GM23248 (cell line): ENCODE results near the gene CES2. TPM values are rescaled to one million over a fixed set of nuclear protein-coding genes. Genes with fewer than 3 reads are reported as not detected.

ENCODE experiments used
- DNase-seq: peaks from one replicate; pipeline ENCODE4 v3.0.0-alpha.2; 2015
- H2AFZ ChIP-seq: fragments of 200-600 bp; sonication (generic); 2 replicates; pipeline ENCODE4 v1.6.1; 2016; ENCODE audit warnings: antibody characterized with exemption
- H3F3A ChIP-seq: fragments of 200-600 bp; sonication (generic); 2 replicates; pipeline ENCODE4 v1.6.1; 2016; ENCODE audit warnings: mild to moderate bottlenecking, antibody characterized with exemption, mixed run types; ENCODE audit not compliant: insufficient read depth
- H3K27ac ChIP-seq: fragments of 200-600 bp; sonication (generic); 2 replicates; pipeline ENCODE4 v1.5.1; 2016; ENCODE audit warnings: mild to moderate bottlenecking
- H3K27me3 ChIP-seq: fragments of 200-600 bp; sonication (generic); replicated peaks from 2 replicates; pipeline ENCODE4 v1.6.1; 2016; ENCODE audit warnings: mild to moderate bottlenecking; ENCODE audit not compliant: insufficient read depth
- H3K36me3 ChIP-seq: fragments of 200-600 bp; sonication (generic); 2 replicates; pipeline ENCODE4 v1.6.1; 2016; ENCODE audit warnings: low read depth, mild to moderate bottlenecking
- H3K4me1 ChIP-seq: fragments of 200-600 bp; sonication (generic); 2 replicates; pipeline ENCODE4 v1.6.1; 2016; ENCODE audit warnings: mild to moderate bottlenecking; ENCODE audit not compliant: insufficient read depth
- H3K4me2 ChIP-seq: fragments of 200-600 bp; sonication (generic); one replicate; pipeline ENCODE4 v1.6.1; 2016; ENCODE audit warnings: mild to moderate bottlenecking; ENCODE audit not compliant: unreplicated experiment
- H3K4me3 ChIP-seq: fragments of 200-600 bp; sonication (generic); 2 replicates; pipeline ENCODE4 v1.5.1; 2016; ENCODE audit warnings: mild to moderate bottlenecking
- H3K79me2 ChIP-seq: fragments of 200-600 bp; sonication (generic); 2 replicates; pipeline ENCODE4 v1.6.1; 2016; ENCODE audit warnings: mild to moderate bottlenecking; ENCODE audit not compliant: insufficient read depth
- H3K9ac ChIP-seq: fragments of 200-600 bp; sonication (generic); 2 replicates; pipeline ENCODE4 v1.6.1; 2016; ENCODE audit warnings: mild to moderate bottlenecking
- H3K9me2 ChIP-seq: fragments of 200-600 bp; sonication (generic); 2 replicates; pipeline ENCODE4 v1.6.1; 2016; ENCODE audit warnings: mixed run types, mild to moderate bottlenecking, moderate library complexity; ENCODE audit not compliant: insufficient read depth
- H3K9me3 ChIP-seq: fragments of 200-600 bp; sonication (generic); one replicate; pipeline ENCODE4 v1.6.1; 2017; ENCODE audit warnings: low read depth
- H4K20me1 ChIP-seq: fragments of 200-600 bp; sonication (generic); 2 replicates; pipeline ENCODE4 v1.6.0; 2016; ENCODE audit not compliant: insufficient read depth
- EZH2 ChIP-seq: fragments of 200-600 bp; sonication (generic); IDR thresholded peaks from 2 replicates; pipeline ENCODE4 v1.6.1; 2018; ENCODE audit warnings: antibody characterized with exemption, mild to moderate bottlenecking; ENCODE audit not compliant: insufficient read depth, poor library complexity, severe bottlenecking
- EZH2phosphoT487 ChIP-seq: fragments of 200-600 bp; sonication (generic); IDR thresholded peaks from 2 replicates; pipeline ENCODE4 v1.6.1; 2018; ENCODE audit warnings: antibody characterized with exemption, moderate library complexity, mild to moderate bottlenecking, low read depth; ENCODE audit not compliant: insufficient read depth
- WGBS, 2 experiments: methylation state at CpG; one replicate each; pipeline ENCODE4 v1.1.6; 2015 to 2017; ENCODE audit warnings: low lambda C conversion rate in 2 of 2, low coverage in 1 of 2; ENCODE audit errors: missing lambda C conversion rate in 2 of 2; 5-methylcytosine and 5-hydroxymethylcytosine counted together
- in situ Hi-C: fragments of 300-500 bp; cut with MboI; formaldehyde crosslinking; loops from 2 replicates; pipeline ENCODE4 v1.15.0; 2020
- polyA plus RNA-seq: library from polyadenylated mRNA; unstranded; fragments of >200 nt; fragmentation: Nextera tagmentation; extraction: Ambion mirVana; gene quantifications from 2 replicates; pipeline ENCODE4 v1.2.1, GENCODE V29; 2016
- total RNA-seq: library from RNA; depleted of rRNA; stranded (reverse); fragments of >200 nt; shearing (Covaris generic); gene quantifications from 2 replicates; pipeline ENCODE4 v1.2.3, GENCODE V29; 2014

The CES2 gene
- total and polyA plus RNA-seq, 2 experiments from 2014 or later = 32.3 to 37.6 TPM

- in situ Hi-C loops = no loop called here
- peaks cover 48% of the 10 kb centered on the region for H3K79me2 ChIP-seq
Measured at GRCh38 chr16:66936889-66937554, 1.7 kb downstream of the CES2 start.

GRCh38 chr16:66937725-66938337 lies 2.5 kb downstream of the CES2 start:
- peaks cover 11% of the 10 kb centered on the region; the same call in 1 of the 2 replicates for H3K4me1 ChIP-seq
- in situ Hi-C loops = no loop called here
- H3K4me3 ChIP-seq = no peak overlapping the region
- no peaks in the 10 kb centered on the region for H3F3A ChIP-seq
- no peak overlapping the region for H3K4me2 ChIP-seq
- H4K20me1 ChIP-seq = no peaks in the 10 kb centered on the region; the same call in 1 of the 2 replicates
- no peak overlapping the region for H2AFZ ChIP-seq
- no peak for DNase-seq
- peaks cover 47% of the 10 kb centered on the region for H3K79me2 ChIP-seq
- no peaks in the 10 kb centered on the region for H3K9me2 ChIP-seq
- TF ChIP-seq EZH2phosphoT487 (no peak), EZH2 (no peak)
- no peaks in the 10 kb centered on the region for H3K27me3 ChIP-seq
- peaks cover 7% of the 10 kb centered on the region; the same call in 1 of the 2 replicates for H3K36me3 ChIP-seq
- no peak overlapping the region for H3K9ac ChIP-seq
- no peak overlapping the region for H3K27ac ChIP-seq
- 92 to 99% methylated on average over 10 of the region's 10 CpGs for WGBS, 2 experiments
- no peaks in the 10 kb centered on the region for H3K9me3 ChIP-seq

More at GRCh38 chr16:66936889-66937554, 1.7 kb downstream of the CES2 start:
- Histone ChIP-seq H3F3A (no peaks in the 10 kb centered on the region), H3K9me3 (no peaks in the 10 kb centered on the region), H3K9ac (no peak overlapping the region), H3K36me3 (peaks cover 6% of the 10 kb centered on the region; the same call in 1 of the 2 replicates), H3K4me1 (peaks cover 14% of the 10 kb centered on the region; the same call in 1 of the 2 replicates), H3K4me2 (no peak overlapping the region), H3K27ac (no peak overlapping the region), H3K4me3 (no peak overlapping the region), H3K9me2 (no peaks in the 10 kb centered on the region), H2AFZ (no peak overlapping the region), H3K27me3 (no peaks in the 10 kb centered on the region), H4K20me1 (no peaks in the 10 kb centered on the region; the same call in 1 of the 2 replicates)
- 89 to 93% methylated on average over 4 of the region's 4 CpGs for WGBS, 2 experiments
- TF ChIP-seq EZH2 = no peak
- DNase-seq = no peak

GRCh38 chr16:66939366-66939765 lies 4.0 kb downstream of the CES2 start:
- Histone ChIP-seq H2AFZ (no peak overlapping the region), H3K79me2 (peaks cover 34% of the 10 kb centered on the region), H3K27ac (no peak overlapping the region), H3K27me3 (no peaks in the 10 kb centered on the region), H3K4me2 (no peak overlapping the region), H3K4me3 (no peak overlapping the region), H3K9ac (no peak overlapping the region), H4K20me1 (no peaks in the 10 kb centered on the region; the same call in 1 of the 2 replicates), H3F3A (no peaks in the 10 kb centered on the region), H3K9me2 (no peaks in the 10 kb centered on the region), H3K4me1 (0 out of 2 replicates have a peak, but pooled peaks cover 3% of the 10 kb centered on the region), H3K36me3 (peaks cover 7% of the 10 kb centered on the region; the same call in 1 of the 2 replicates), H3K9me3 (no peaks in the 10 kb centered on the region)
- DNase-seq = no peak
- TF ChIP-seq EZH2phosphoT487 = no peak
- TF ChIP-seq EZH2 = no peak
- in situ Hi-C loops = no loop called here

GRCh38 chr16:66940236-66940635 lies 4.9 kb downstream of the CES2 start:
- WGBS, 2 experiments = 86 to 89% methylated on average over 15 to 16 of the region's 16 CpGs

More at GRCh38 chr16:66940236-66940635, 4.9 kb downstream of the CES2 start:
- Histone ChIP-seq H3K9me2 (no peaks in the 10 kb centered on the region), H3K79me2 (peaks cover 25% of the 10 kb centered on the region), H2AFZ (no peak overlapping the region), H3K9me3 (no peaks in the 10 kb centered on the region), H3K36me3 (peaks cover 7% of the 10 kb centered on the region; the same call in 1 of the 2 replicates), H3K4me3 (no peak overlapping the region), H4K20me1 (no peaks in the 10 kb centered on the region; the same call in 1 of the 2 replicates), H3K4me2 (no peak overlapping the region), H3K27me3 (no peaks in the 10 kb centered on the region), H3K27ac (no peak overlapping the region), H3K4me1 (0 out of 2 replicates have a peak, but pooled peaks cover 3% of the 10 kb centered on the region), H3K9ac (no peak overlapping the region), H3F3A (no peaks in the 10 kb centered on the region)
- in situ Hi-C loops = no loop called here
- TF ChIP-seq EZH2phosphoT487 (no peak), EZH2 (no peak)
- no peak for DNase-seq
